SJSA1 (cell line): ENCODE data around the gene KRT12. TPM values are rescaled to one million over a fixed set of nuclear protein-coding genes. Genes with fewer than 3 reads are reported as not detected.

Experiments used
- DNase-seq, 2 experiments: peaks; one replicate each; pipeline ENCODE4 v3.0.0-alpha.2; 2015 to 2020; ENCODE audit warnings: low spot score in 2 of 2, low read depth in 1 of 2
- H3K27ac ChIP-seq: fragments of 250-450 bp; sonication (Bioruptor Pico); 2 replicates; pipeline ENCODE4 v1.5.1; 2020; ENCODE audit warnings: mild to moderate bottlenecking, moderate library complexity
- H3K27me3 ChIP-seq: fragments of 250-450 bp; sonication (Bioruptor Pico); replicated peaks from 2 replicates; pipeline ENCODE4 v1.5.1; 2020; ENCODE audit warnings: mild to moderate bottlenecking, moderate library complexity
- H3K36me3 ChIP-seq: fragments of 250-450 bp; sonication (Bioruptor Pico); 2 replicates; pipeline ENCODE4 v1.5.1; 2020; ENCODE audit warnings: mild to moderate bottlenecking
- H3K4me1 ChIP-seq: fragments of 250-450 bp; sonication (Bioruptor Pico); replicated peaks from 2 replicates; pipeline ENCODE4 v1.6.1; 2021; ENCODE audit warnings: mild to moderate bottlenecking
- H3K4me3 ChIP-seq: fragments of 250-450 bp; sonication (Bioruptor Pico); 2 replicates; pipeline ENCODE4 v1.5.1; 2020; ENCODE audit warnings: mild to moderate bottlenecking
- H3K9me3 ChIP-seq: fragments of 250-450 bp; sonication (Bioruptor Pico); replicated peaks from 2 replicates; pipeline ENCODE4 v1.5.1; 2020; ENCODE audit warnings: mild to moderate bottlenecking
- total RNA-seq: library from RNA; depleted of rRNA; stranded (reverse); fragments of >200 nt; shearing (Covaris generic); gene quantifications from 2 replicates; pipeline ENCODE4 v1.2.3, GENCODE V29; 2014

The KRT12 gene
- total RNA-seq, 1 experiment from 2014 or later = not detected

- Histone ChIP-seq H3K36me3 (no peaks in the 10 kb centered on the region), H3K27me3 (0 out of 2 replicates have a peak, but pooled peaks cover 2% of the 10 kb centered on the region), H3K27ac (no peak overlapping the region), H3K9me3 (0 out of 2 replicates have a peak, but pooled peaks cover 2% of the 10 kb centered on the region), H3K4me1 (no peaks in the 10 kb centered on the region), H3K4me3 (no peak overlapping the region)
- DNase-seq = no peak
Observed at GRCh38 chr17:40846515-40847144, 20.4 kb downstream of the KRT12 start.

GRCh38 chr17:40844671-40845107 lies 22.3 kb downstream of the KRT12 start:
- Histone ChIP-seq H3K4me3 (no peak overlapping the region), H3K9me3 (0 out of 2 replicates have a peak, but pooled peaks cover 2% of the 10 kb centered on the region), H3K27me3 (0 out of 2 replicates have a peak, but pooled peaks cover 2% of the 10 kb centered on the region), H3K27ac (no peak overlapping the region), H3K36me3 (no peaks in the 10 kb centered on the region), H3K4me1 (no peaks in the 10 kb centered on the region)
- no peak for DNase-seq

GRCh38 chr17:40843242-40843641 lies 23.8 kb downstream of the KRT12 start:
- Histone ChIP-seq H3K36me3 (no peaks in the 10 kb centered on the region), H3K27ac (no peak overlapping the region), H3K9me3 (0 out of 2 replicates have a peak, but pooled peaks cover 2% of the 10 kb centered on the region), H3K4me3 (no peak overlapping the region), H3K4me1 (no peaks in the 10 kb centered on the region), H3K27me3 (0 out of 2 replicates have a peak, but pooled peaks cover under 1% of the 10 kb centered on the region)
- DNase-seq = no peak

DNA sequence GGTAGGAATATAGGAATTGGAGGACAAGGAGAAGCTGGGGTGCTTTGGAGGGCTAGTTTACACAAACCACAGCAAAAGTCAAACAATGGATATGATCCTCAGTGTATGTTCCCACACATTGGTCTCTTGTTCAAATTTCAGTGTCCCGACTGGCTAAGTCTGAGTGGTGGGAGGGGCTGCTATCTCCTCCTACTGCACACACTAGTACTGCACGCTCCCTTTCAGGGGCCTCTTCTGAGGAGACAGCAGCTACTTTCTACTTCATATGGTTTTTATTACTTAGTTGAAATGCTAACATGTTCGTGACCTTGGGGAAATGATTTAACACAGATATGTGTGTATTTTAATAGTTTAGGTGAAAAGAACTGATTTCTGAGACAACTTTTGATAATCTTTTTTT lies 25.8 kb downstream of the KRT12 start:
- H3K4me3 ChIP-seq = no peak overlapping the region
- no peak for DNase-seq
- H3K4me1 ChIP-seq = no peaks in the 10 kb centered on the region

GRCh38 chr17:40839194-40839593 lies 27.8 kb downstream of the KRT12 start:
- Histone ChIP-seq H3K36me3 (no peaks in the 10 kb centered on the region), H3K4me3 (no peak overlapping the region), H3K9me3 (no peaks in the 10 kb centered on the region), H3K4me1 (no peaks in the 10 kb centered on the region), H3K27ac (no peak overlapping the region), H3K27me3 (no peaks in the 10 kb centered on the region)
- no peak for DNase-seq

More for the DNA sequence above, 25.8 kb downstream of the KRT12 start:
- H3K27me3 ChIP-seq = no peaks in the 10 kb centered on the region
- 0 out of 2 replicates have a peak, but pooled peaks cover 2% of the 10 kb centered on the region for H3K9me3 ChIP-seq
- H3K27ac ChIP-seq = no peak overlapping the region
- H3K36me3 ChIP-seq = no peaks in the 10 kb centered on the region

DNA sequence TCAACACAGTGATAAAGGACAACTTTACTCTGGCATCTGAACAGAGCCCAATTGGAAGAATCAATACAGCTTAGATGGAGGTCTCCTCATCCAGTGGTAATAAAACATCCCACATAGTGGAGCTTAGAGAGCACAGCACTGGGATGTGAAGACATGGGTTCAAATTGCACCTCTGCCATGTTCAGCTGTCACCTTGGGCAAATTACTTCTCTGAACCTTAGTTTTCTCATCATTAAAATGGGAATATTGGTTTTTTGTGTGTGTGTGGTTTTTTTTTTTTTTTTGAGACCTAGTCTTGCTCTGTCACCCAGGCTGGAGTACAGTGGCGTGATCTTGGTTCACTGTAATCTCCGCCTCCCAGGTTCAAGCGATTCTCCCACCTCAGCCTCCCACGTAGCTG lies 31.0 kb downstream of the KRT12 start:
- no peak for DNase-seq
- Histone ChIP-seq H3K9me3 (no peaks in the 10 kb centered on the region), H3K4me1 (no peaks in the 10 kb centered on the region), H3K36me3 (no peaks in the 10 kb centered on the region), H3K4me3 (no peak overlapping the region), H3K27me3 (no peaks in the 10 kb centered on the region), H3K27ac (no peak overlapping the region)

GRCh38 chr17:40833882-40834281 lies 33.1 kb downstream of the KRT12 start:
- Histone ChIP-seq H3K4me3 (no peak overlapping the region), H3K4me1 (no peaks in the 10 kb centered on the region; the same call in 1 of the 2 replicates), H3K9me3 (no peaks in the 10 kb centered on the region), H3K36me3 (no peaks in the 10 kb centered on the region), H3K27ac (no peak overlapping the region), H3K27me3 (no peaks in the 10 kb centered on the region)
- no peak for DNase-seq

DNA sequence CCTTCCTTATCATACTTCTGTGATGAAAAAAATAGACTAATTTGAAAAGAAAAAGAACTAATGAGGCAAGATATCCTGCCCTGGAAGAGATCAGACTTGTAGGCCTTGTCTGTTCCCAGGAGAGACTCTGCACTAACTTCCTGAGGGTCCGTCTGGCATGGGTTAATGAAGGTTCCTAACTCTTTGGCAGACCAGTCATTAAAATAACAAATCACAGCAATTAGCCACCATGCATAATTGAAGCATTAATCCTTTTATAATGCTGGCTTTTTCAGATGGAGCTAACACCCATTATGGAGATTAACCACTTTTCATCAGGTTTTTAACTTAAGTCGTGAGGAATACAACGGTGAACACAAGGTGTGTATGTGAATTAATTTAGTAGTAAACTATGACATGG lies 34.2 kb downstream of the KRT12 start:
- Histone ChIP-seq H3K27me3 (no peaks in the 10 kb centered on the region), H3K36me3 (no peaks in the 10 kb centered on the region), H3K4me1 (peaks cover 10% of the 10 kb centered on the region), H3K9me3 (no peaks in the 10 kb centered on the region), H3K27ac (no peak overlapping the region), H3K4me3 (no peak overlapping the region)
- no peak for DNase-seq

GRCh38 chr17:40830085-40830776 lies 36.8 kb downstream of the KRT12 start:
- Histone ChIP-seq H3K9me3 (no peaks in the 10 kb centered on the region), H3K27me3 (no peaks in the 10 kb centered on the region)

GRCh38 chr17:40828454-40829044 lies 38.5 kb downstream of the KRT12 start:
- peaks cover 14% of the 10 kb centered on the region for H3K4me1 ChIP-seq
- H3K36me3 ChIP-seq = no peaks in the 10 kb centered on the region
- H3K27me3 ChIP-seq = no peaks in the 10 kb centered on the region
- no peak for DNase-seq
- peak overlapping the region; percentile 5; the same call in 1 of the 2 replicates for H3K27ac ChIP-seq
- no peaks in the 10 kb centered on the region for H3K9me3 ChIP-seq
- no peak overlapping the region for H3K4me3 ChIP-seq

More at GRCh38 chr17:40830085-40830776, 36.8 kb downstream of the KRT12 start:
- Histone ChIP-seq H3K27ac (no peak overlapping the region), H3K4me1 (peaks cover 14% of the 10 kb centered on the region), H3K4me3 (no peak overlapping the region), H3K36me3 (no peaks in the 10 kb centered on the region)
- no peak for DNase-seq

- peak; percentile 47 to 52 for DNase-seq
Observed at GRCh38 chr17:40827746-40828453, 39.1 kb downstream of the KRT12 start.

DNA sequence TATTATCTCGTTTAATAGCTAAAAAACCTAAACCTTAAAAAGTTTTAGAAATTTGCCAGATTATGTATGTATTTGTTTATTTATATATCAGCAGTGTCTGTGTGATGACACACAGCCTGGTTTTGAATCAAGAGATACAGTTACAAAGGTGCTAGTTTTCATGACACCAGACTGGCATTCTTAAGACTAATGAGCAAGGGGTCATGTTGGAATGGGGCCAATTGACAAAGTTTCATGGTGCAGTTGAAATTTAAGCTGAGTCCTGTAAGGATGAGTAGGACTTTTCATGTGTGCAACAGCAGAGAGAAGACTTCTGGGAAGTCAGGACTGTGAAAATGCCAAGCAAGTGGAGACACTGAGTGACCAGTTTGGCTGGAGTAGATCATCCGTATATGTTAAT lies 41.4 kb downstream of the KRT12 start:
- Histone ChIP-seq H3K27me3 (no peaks in the 10 kb centered on the region), H3K4me1 (peaks cover 33% of the 10 kb centered on the region), H3K4me3 (no peak overlapping the region), H3K9me3 (no peaks in the 10 kb centered on the region), H3K27ac (no peak overlapping the region), H3K36me3 (no peaks in the 10 kb centered on the region)
- no peak for DNase-seq

More at GRCh38 chr17:40827746-40828453, 39.1 kb downstream of the KRT12 start:
- Histone ChIP-seq H3K36me3 (no peaks in the 10 kb centered on the region), H3K27me3 (no peaks in the 10 kb centered on the region), H3K9me3 (no peaks in the 10 kb centered on the region), H3K4me1 (peaks cover 14% of the 10 kb centered on the region), H3K4me3 (no peak overlapping the region), H3K27ac (0 out of 2 replicates have a peak overlapping the region, but pooled peaks have one; percentile 5)

DNA sequence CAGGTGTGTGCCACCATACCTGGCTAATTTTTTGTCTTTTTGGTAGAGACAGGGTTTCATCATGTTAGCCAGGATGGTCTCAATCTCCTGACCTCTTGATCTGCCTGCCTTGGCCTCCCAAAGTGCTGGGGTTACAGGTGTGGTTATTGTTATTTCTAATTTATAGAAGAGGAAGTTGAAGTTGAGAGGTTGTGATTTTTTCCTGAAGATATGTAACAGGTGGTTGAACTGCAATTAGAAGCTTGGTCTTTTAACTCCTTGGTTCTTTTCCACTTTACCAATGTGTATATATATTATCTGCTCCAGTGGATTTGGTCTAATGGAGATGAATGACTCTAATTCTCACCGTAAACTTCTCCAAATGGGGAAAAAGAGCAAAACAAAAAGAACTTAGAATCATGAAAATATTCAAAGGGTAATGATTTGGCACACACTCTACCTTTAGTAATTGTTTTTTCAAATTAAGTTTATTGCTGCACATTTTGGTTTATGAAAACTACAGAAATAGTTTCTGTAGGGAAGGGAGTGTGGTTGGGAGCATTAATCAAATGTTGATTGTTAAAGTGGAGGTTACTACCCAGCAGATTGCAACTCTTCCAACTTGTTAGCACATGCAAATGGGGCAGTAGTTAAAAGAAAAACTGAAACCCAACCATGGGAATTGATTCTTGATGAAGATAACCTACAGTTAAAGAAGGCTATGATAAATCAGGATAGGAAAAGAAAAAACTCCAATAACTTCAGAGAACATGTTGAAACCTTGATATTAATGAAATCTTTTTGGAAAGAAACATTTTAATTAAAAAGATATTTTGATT lies 42.8 kb downstream of the KRT12 start:
- Histone ChIP-seq H3K9me3 (no peaks in the 10 kb centered on the region), H3K4me3 (no peak overlapping the region), H3K4me1 (peaks cover 47% of the 10 kb centered on the region), H3K27ac (no peak overlapping the region), H3K27me3 (no peaks in the 10 kb centered on the region), H3K36me3 (no peaks in the 10 kb centered on the region)
- DNase-seq = no peak
